CD4-positive, alpha-beta T cell (primary cell): Measurements from ENCODE around the gene KCNJ18. TPM values are rescaled to one million over a fixed set of nuclear protein-coding genes. Genes with fewer than 3 reads are reported as not detected.
"Not testable (repeated sequence)": the region's sequence is repeated elsewhere in the genome, so short reads cannot be mapped to it uniquely, and the experiment has no call there.

Source experiments
- ATAC-seq: fragments of 200-7000 bp; cut with Tn5 transposase; one replicate; pipeline ENCODE4 v1.10.0; 2022; ENCODE audit warnings: mild to moderate bottlenecking; ENCODE audit not compliant: poor library complexity
- CTCF ChIA-PET: fragments of 350-600 bp; sonication (Branson Sonifier 250); formaldehyde crosslinking; loops from one replicate; lab custom pipeline; 2021; ENCODE audit warnings: antibody characterized with exemption, inconsistent platforms; lab: Charles Lee
- POLR2A ChIA-PET: fragments of 350-600 bp; sonication (Branson Sonifier 250); formaldehyde crosslinking; loops from one replicate; lab custom pipeline; 2021; ENCODE audit warnings: antibody characterized with exemption, inconsistent platforms; lab: Charles Lee
- DNase-seq, 14 experiments: peaks; one replicate each; pipeline ENCODE4 v3.0.0-alpha.2; 2013 to 2020; ENCODE audit warnings: mixed read lengths in 2 of 14
- H3K27ac ChIP-seq, 2 donors: one replicate each; pipeline versions ENCODE4 v1.5.1 to v1.7.0; 2013; ENCODE audit warnings: low read length in 2 of 2, low read depth in 1 of 2, mild to moderate bottlenecking in 1 of 2
- H3K27me3 ChIP-seq, 2 experiments: 1 replicate in 1 of 2; 2 replicates in 1 of 2; pipeline versions ENCODE4 v1.6.1 to v1.7.0; 2013; ENCODE audit warnings: low read length in 2 of 2, control low read depth in 1 of 2, mild to moderate bottlenecking in 1 of 2, moderate library complexity in 1 of 2; ENCODE audit not compliant: insufficient read depth in 2 of 2, control insufficient read depth in 1 of 2
- H3K36me3 ChIP-seq: one replicate; pipeline ENCODE4 v1.6.1; 2013; ENCODE audit warnings: low read length, control low read depth; ENCODE audit not compliant: insufficient read depth
- H3K4me1 ChIP-seq: one replicate; pipeline ENCODE4 v1.6.1; 2013; ENCODE audit warnings: low read length, control low read depth; ENCODE audit not compliant: insufficient read depth
- H3K4me3 ChIP-seq: one replicate; pipeline ENCODE4 v1.5.1; 2013; ENCODE audit warnings: mild to moderate bottlenecking, low read length, moderate library complexity
- H3K9me3 ChIP-seq, 2 experiments: 1 replicate in 1 of 2; 2 replicates in 1 of 2; pipeline versions ENCODE4 v1.6.1 to v1.7.0; 2013; ENCODE audit warnings: low read length in 2 of 2, mild to moderate bottlenecking in 2 of 2, control low read depth in 1 of 2, moderate library complexity in 1 of 2; ENCODE audit not compliant: control insufficient read depth in 1 of 2, insufficient read depth in 1 of 2
- H3K27ac Mint-ChIP-seq: one replicate; pipeline ENCODE4 v1.8.0; 2020; ENCODE audit warnings: mixed read lengths
- H3K27me3 Mint-ChIP-seq: one replicate; pipeline ENCODE4 v1.8.0; 2021; ENCODE audit warnings: mixed read lengths
- H3K36me3 Mint-ChIP-seq: one replicate; pipeline ENCODE4 v1.8.0; 2021; ENCODE audit warnings: low read depth, mixed read lengths
- H3K4me1 Mint-ChIP-seq: one replicate; pipeline ENCODE4 v1.8.0; 2021; ENCODE audit warnings: low read depth, mixed read lengths
- H3K4me3 Mint-ChIP-seq: one replicate; pipeline ENCODE4 v1.8.0; 2020; ENCODE audit warnings: mild to moderate bottlenecking, mixed read lengths
- H3K9me3 Mint-ChIP-seq: one replicate; pipeline ENCODE4 v1.8.0; 2020; ENCODE audit warnings: mixed read lengths
- intact Hi-C, 2 experiments: fragments of 100-400 bp; cut with DNase I in 1 of 2; cut with micrococcal nuclease in 1 of 2; formaldehyde crosslinking; loops; one replicate each; pipeline versions ENCODE4 v1.15.1 to v1.9.0; 2023 to 2025; cut with DNase I, micrococcal nuclease
- total RNA-seq, 174 experiments: library from RNA in 2 of 174; stranded (reverse) in 2 of 174; gene quantifications; one replicate each; pipeline ENCODE4 v1.2.3 and lab custom pipeline; 2021 to 2026

KCNJ18 gene
- total RNA-seq, 2 experiments from 2014 or later, result not detected

GRCh38 chr17:21719511-21720226, 27.3 kb downstream of the KCNJ18 start:
- DNase-seq, H3K27me3 ChIP-seq, H3K4me1 ChIP-seq, H3K4me1 Mint-ChIP-seq, H3K9me3 ChIP-seq, POLR2A ChIA-PET, intact Hi-C loops, H3K9me3 Mint-ChIP-seq, H3K36me3 ChIP-seq, H3K27ac Mint-ChIP-seq, H3K4me3 Mint-ChIP-seq, H3K27me3 Mint-ChIP-seq, H3K36me3 Mint-ChIP-seq, CTCF ChIA-PET, H3K4me3 ChIP-seq, ATAC-seq, H3K27ac ChIP-seq: not testable (repeated sequence)

DNA sequence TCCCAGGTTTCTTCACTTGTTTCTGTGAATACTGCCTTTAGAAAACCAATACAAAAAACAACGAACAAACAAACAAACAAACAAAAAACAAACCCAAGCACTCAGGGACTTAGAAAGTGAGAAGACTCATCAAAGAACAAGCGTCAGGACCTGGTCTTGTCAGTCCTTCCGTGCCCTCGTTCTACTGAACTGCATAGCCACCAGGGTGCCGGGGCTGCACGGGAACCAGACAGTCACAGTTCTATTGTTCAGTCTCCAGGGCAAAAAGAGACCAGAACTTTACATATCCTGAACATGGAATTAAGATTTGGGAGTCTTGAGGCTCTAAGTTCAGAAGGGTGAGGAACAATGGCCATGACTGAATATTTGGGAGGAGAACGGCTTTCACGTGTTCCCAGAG, 28.2 kb downstream of the KCNJ18 start:
- H3K36me3 Mint-ChIP-seq, H3K27ac ChIP-seq, H3K36me3 ChIP-seq, H3K27me3 ChIP-seq, CTCF ChIA-PET, POLR2A ChIA-PET, H3K4me3 Mint-ChIP-seq, H3K9me3 ChIP-seq, H3K9me3 Mint-ChIP-seq, H3K27me3 Mint-ChIP-seq, DNase-seq, H3K4me3 ChIP-seq, ATAC-seq, H3K27ac Mint-ChIP-seq, intact Hi-C loops, H3K4me1 Mint-ChIP-seq, H3K4me1 ChIP-seq: not testable (repeated sequence)

GRCh38 chr17:21722268-21722667, 29.9 kb downstream of the KCNJ18 start:
- H3K9me3 ChIP-seq, CTCF ChIA-PET, H3K27me3 ChIP-seq, H3K27ac Mint-ChIP-seq, DNase-seq, H3K4me3 ChIP-seq, H3K4me1 Mint-ChIP-seq, H3K4me1 ChIP-seq, H3K36me3 ChIP-seq, H3K27ac ChIP-seq, H3K27me3 Mint-ChIP-seq, H3K9me3 Mint-ChIP-seq, intact Hi-C loops, H3K36me3 Mint-ChIP-seq, H3K4me3 Mint-ChIP-seq, POLR2A ChIA-PET, ATAC-seq: not testable (repeated sequence)

DNA sequence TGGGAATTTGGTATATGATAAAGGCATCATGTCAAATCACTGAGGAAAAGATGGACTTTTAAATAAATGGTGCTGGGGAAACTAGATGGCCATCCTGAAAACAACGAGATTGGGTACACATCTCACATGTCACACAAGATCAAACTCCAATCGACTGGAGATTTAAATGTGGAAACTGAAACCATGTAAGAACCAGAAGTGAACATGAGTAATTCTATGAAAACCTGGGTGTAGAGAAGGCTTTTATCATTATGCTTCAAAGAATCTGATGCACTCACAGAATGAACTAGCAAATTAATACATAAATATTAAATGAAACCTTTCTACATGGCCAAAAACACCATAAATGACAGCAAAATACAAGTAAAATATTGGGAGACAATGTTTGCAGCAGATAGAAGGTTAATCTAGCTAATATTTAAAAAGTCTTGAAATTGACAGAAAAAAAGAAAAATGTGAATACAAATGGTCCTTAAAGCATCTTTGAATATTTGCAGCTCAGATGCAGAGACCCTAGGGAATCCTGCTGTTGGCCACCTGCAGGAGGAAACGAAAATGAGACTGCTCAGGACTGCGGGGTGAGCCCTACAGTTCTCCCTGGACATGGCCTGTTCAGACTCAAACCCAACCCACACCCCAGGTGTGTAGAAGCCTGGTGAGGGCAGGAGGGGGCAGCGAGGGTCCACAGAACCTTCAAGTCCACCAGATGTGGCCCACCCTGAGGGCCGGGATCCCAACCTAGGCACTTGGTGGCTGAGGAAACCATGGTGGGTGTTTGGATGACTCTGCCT, 32.1 kb downstream of the KCNJ18 start:
- H3K36me3 ChIP-seq, H3K9me3 Mint-ChIP-seq, H3K36me3 Mint-ChIP-seq, H3K9me3 ChIP-seq, H3K27me3 ChIP-seq, intact Hi-C loops, CTCF ChIA-PET, H3K4me3 Mint-ChIP-seq, H3K27me3 Mint-ChIP-seq, POLR2A ChIA-PET, H3K4me3 ChIP-seq, H3K27ac Mint-ChIP-seq, H3K27ac ChIP-seq, H3K4me1 ChIP-seq, DNase-seq, ATAC-seq, H3K4me1 Mint-ChIP-seq: not testable (repeated sequence)

DNA sequence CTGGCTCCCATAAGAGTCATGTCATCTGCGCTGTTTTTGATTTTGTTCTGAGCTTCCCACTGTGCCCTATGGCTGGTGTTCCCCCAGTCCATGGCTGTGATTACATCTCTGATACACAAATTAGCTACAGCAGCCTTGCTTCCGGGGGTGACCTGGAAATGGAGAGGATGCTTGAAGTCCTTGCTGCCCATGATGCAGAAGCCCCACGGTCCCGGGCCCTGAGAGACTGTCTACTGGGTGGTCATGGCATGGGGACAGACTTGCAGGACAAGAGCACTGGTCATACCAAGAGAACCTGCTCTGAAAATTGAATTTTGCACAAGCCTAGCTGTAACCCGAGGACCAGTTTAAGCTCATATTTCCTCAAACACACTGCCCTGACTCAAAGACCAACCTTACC, 38.8 kb downstream of the KCNJ18 start:
- H3K36me3 Mint-ChIP-seq, H3K27me3 Mint-ChIP-seq, H3K27ac ChIP-seq, H3K9me3 Mint-ChIP-seq, H3K9me3 ChIP-seq, H3K27ac Mint-ChIP-seq, H3K4me3 ChIP-seq, H3K4me3 Mint-ChIP-seq, DNase-seq, H3K4me1 ChIP-seq, ATAC-seq, CTCF ChIA-PET, H3K27me3 ChIP-seq, H3K36me3 ChIP-seq, intact Hi-C loops, H3K4me1 Mint-ChIP-seq, POLR2A ChIA-PET: not testable (repeated sequence)

GRCh38 chr17:21733931-21734330, 41.6 kb downstream of the KCNJ18 start:
- H3K27ac Mint-ChIP-seq, H3K4me3 Mint-ChIP-seq, POLR2A ChIA-PET, H3K4me1 Mint-ChIP-seq, H3K9me3 Mint-ChIP-seq, DNase-seq, H3K27me3 Mint-ChIP-seq, intact Hi-C loops, CTCF ChIA-PET, H3K27me3 ChIP-seq, H3K36me3 Mint-ChIP-seq, H3K4me1 ChIP-seq, H3K4me3 ChIP-seq, H3K27ac ChIP-seq, H3K36me3 ChIP-seq, ATAC-seq: not testable (repeated sequence)
- H3K9me3 ChIP-seq, result peaks cover 0 to 12% of the 10 kb centered on the region in 2 experiments

- H3K27me3 ChIP-seq, H3K36me3 Mint-ChIP-seq, H3K27ac Mint-ChIP-seq, intact Hi-C loops, H3K4me1 ChIP-seq, H3K27ac ChIP-seq, ATAC-seq, POLR2A ChIA-PET, H3K4me3 Mint-ChIP-seq, H3K4me1 Mint-ChIP-seq, H3K9me3 Mint-ChIP-seq, H3K27me3 Mint-ChIP-seq, CTCF ChIA-PET, H3K4me3 ChIP-seq, DNase-seq, H3K36me3 ChIP-seq: not testable (repeated sequence)
- peaks cover 0 to 12% of the 10 kb centered on the region in 2 experiments for H3K9me3 ChIP-seq
These were observed 43.5 kb downstream of the KCNJ18 start for GRCh38 chr17:21735814-21736213.
